ENCODE results near the gene OGDHL. TPM values are rescaled to one million over a fixed set of nuclear protein-coding genes. Genes with fewer than 3 reads are reported as not detected.
"Not testable (repeated sequence)": the region's sequence is repeated elsewhere in the genome, so short reads cannot be mapped to it uniquely, and the experiment has no call there.

OGDHL gene
- total RNA-seq, 1 donor from 2014 or later = 1.9 TPM

- intact Hi-C loops (cut with DNase I) = no loop called here
- DNase-seq (ENCODE audit: missing footprints) (no peak), ATAC-seq (no peak)
These were observed 2.2 kb downstream of the OGDHL start for GRCh38 chr10:49759787-49760551.

GRCh38 chr10:49758249-49758930 lies 3.7 kb downstream of the OGDHL start:
- intact Hi-C loops (cut with DNase I) = no loop called here
- no peak for DNase-seq (ENCODE audit: missing footprints)
- ATAC-seq = no peak

GRCh38 chr10:49756641-49757040 lies 5.5 kb downstream of the OGDHL start:
- DNase-seq (ENCODE audit: missing footprints) (no peak), ATAC-seq (no peak)
- intact Hi-C loops (cut with DNase I) = no loop called here

GRCh38 chr10:49756031-49756430 lies 6.1 kb downstream of the OGDHL start:
- no peak for ATAC-seq
- no peak for DNase-seq (ENCODE audit: missing footprints)
- intact Hi-C loops (cut with DNase I) = no loop called here

GRCh38 chr10:49754951-49755350 lies 7.2 kb downstream of the OGDHL start:
- intact Hi-C loops (cut with DNase I); ATAC-seq; DNase-seq (ENCODE audit: missing footprints): not testable (repeated sequence)

- ATAC-seq (no peak), DNase-seq (ENCODE audit: missing footprints) (no peak)
- intact Hi-C loops (cut with DNase I) = no loop called here
These were observed 9.5 kb downstream of the OGDHL start for GRCh38 chr10:49752584-49752983.

GRCh38 chr10:49751636-49752510 lies 10.2 kb downstream of the OGDHL start:
- intact Hi-C loops (cut with DNase I) = no loop called here

GRCh38 chr10:49751216-49751615 lies 10.9 kb downstream of the OGDHL start:
- ATAC-seq (no peak), DNase-seq (ENCODE audit: missing footprints) (no peak)
- intact Hi-C loops (cut with DNase I) = no loop called here

More at GRCh38 chr10:49751636-49752510, 10.2 kb downstream of the OGDHL start:
- no peak for DNase-seq (ENCODE audit: missing footprints)
- ATAC-seq = no peak

- DNase-seq (ENCODE audit: missing footprints) = no peak
- intact Hi-C loops (cut with DNase I) = no loop called here
These were observed 11.6 kb downstream of the OGDHL start for GRCh38 chr10:49750546-49750945.

GRCh38 chr10:49749556-49750491 lies 12.3 kb downstream of the OGDHL start:
- ATAC-seq = no peak
- intact Hi-C loops (cut with DNase I) = no loop called here
- no peak for DNase-seq (ENCODE audit: missing footprints)

More at GRCh38 chr10:49750546-49750945, 11.6 kb downstream of the OGDHL start:
- ATAC-seq = no peak

GRCh38 chr10:49749144-49749543 lies 13.0 kb downstream of the OGDHL start:
- no peak for ATAC-seq
- DNase-seq (ENCODE audit: missing footprints) = no peak
- intact Hi-C loops (cut with DNase I) = no loop called here

- ATAC-seq (no peak), DNase-seq (ENCODE audit: missing footprints) (no peak)
- intact Hi-C loops (cut with DNase I) = no loop called here
These were observed 14.1 kb downstream of the OGDHL start for GRCh38 chr10:49748006-49748405.

GRCh38 chr10:49747303-49747646 lies 14.8 kb downstream of the OGDHL start:
- intact Hi-C loops (cut with DNase I) = no loop called here
- no peak for ATAC-seq
- no peak for DNase-seq (ENCODE audit: missing footprints)

- intact Hi-C loops (cut with DNase I) = no loop called here
- no peak for DNase-seq (ENCODE audit: missing footprints)
- ATAC-seq = no peak
These were observed 15.4 kb downstream of the OGDHL start for GRCh38 chr10:49746626-49747302.

GRCh38 chr10:49745756-49746155 lies 16.4 kb downstream of the OGDHL start:
- intact Hi-C loops (cut with DNase I) = no loop called here
- ATAC-seq = no peak
- no peak for DNase-seq (ENCODE audit: missing footprints)

GRCh38 chr10:49744924-49745605 lies 17.1 kb downstream of the OGDHL start:
- DNase-seq (ENCODE audit: missing footprints) = no peak
- intact Hi-C loops (cut with DNase I) = no loop called here
- ATAC-seq = no peak

GRCh38 chr10:49744091-49744685 lies 17.9 kb downstream of the OGDHL start:
- DNase-seq (ENCODE audit: missing footprints) = no peak
- intact Hi-C loops (cut with DNase I) = no loop called here
- no peak for ATAC-seq

Measured in Right ventricle myocardium inferior (tissue), 1 donor.